K562 (cell line): ENCODE data around the gene PLAAT4. TPM values are rescaled to one million over a fixed set of nuclear protein-coding genes. Genes with fewer than 3 reads are reported as not detected.
A peak's percentile ranks its signal among the peaks of the same experiment; 100 is the strongest.

Experiments used
- BRF1 ChIP-seq: IDR thresholded peaks from 3 replicates; pipeline ENCODE4 v1.6.1; 2011; ENCODE audit warnings: borderline replicate concordance, mild to moderate bottlenecking; ENCODE audit not compliant: insufficient read length; ENCODE audit errors: extremely low read depth
- CHCHD3 ChIP-seq: fragments of 250-450 bp; sonication (Bioruptor Pico); IDR thresholded peaks from 2 replicates; pipeline ENCODE4 v2.1.2; 2022; ENCODE audit warnings: mild to moderate bottlenecking
- FOSL1 ChIP-seq: fragments of 200-800 bp; sonication (Bioruptor generic); conservative IDR thresholded peaks from 2 replicates; pipeline ENCODE4 v1.6.1; 2016; ENCODE audit warnings: missing genetic modification characterization, missing compliant biosample characterization
- FUS ChIP-seq: fragments of 200-400 bp; formaldehyde crosslinking; optimal IDR thresholded peaks from 2 replicates; pipeline ENCODE3; 2017; ENCODE audit warnings: low read depth, low read length
- HDAC3 ChIP-seq: fragments of 450-650 bp; IDR thresholded peaks from 2 replicates; pipeline ENCODE4 v1.6.1; 2018; ENCODE audit warnings: borderline replicate concordance, mild to moderate bottlenecking, moderate library complexity; ENCODE audit not compliant: partially characterized antibody
- HNRNPUL1 ChIP-seq: fragments of 200-400 bp; formaldehyde crosslinking; IDR thresholded peaks from 2 replicates; pipeline ENCODE4 v1.6.1; 2017; ENCODE audit warnings: low read length
- IRF2 ChIP-seq: sonication (generic); formaldehyde crosslinking; IDR thresholded peaks from 2 replicates; pipeline ENCODE4 v1.8.1; 2022; ENCODE audit warnings: mild to moderate bottlenecking, missing genetic modification reagents
- KLF13 ChIP-seq: fragments of 450-650 bp; IDR thresholded peaks from 2 replicates; pipeline ENCODE4 v1.6.1; 2016; ENCODE audit warnings: missing genetic modification characterization, low read depth, mild to moderate bottlenecking, missing compliant biosample characterization, moderate library complexity, borderline replicate concordance
- MTA2 ChIP-seq: fragments of 450-650 bp; IDR thresholded peaks from 2 replicates; pipeline ENCODE4 v1.6.1; 2016; ENCODE audit warnings: low read depth
- MYNN ChIP-seq, 2 experiments: sonication (generic); formaldehyde crosslinking in 1 of 2; IDR thresholded peaks; 2 replicates each; pipeline versions ENCODE4 v1.5.0 to v1.6.1; 2016 to 2020; ENCODE audit warnings: antibody characterized with exemption in 1 of 2, missing genetic modification reagents in 1 of 2
- PATZ1 ChIP-seq: fragments of 250-450 bp; sonication (Bioruptor Pico); IDR thresholded peaks from 2 replicates; pipeline ENCODE4 v1.5.0; 2020; ENCODE audit warnings: mild to moderate bottlenecking, borderline replicate concordance
- POLR2B ChIP-seq: fragments of 450-650 bp; IDR thresholded peaks from 2 replicates; pipeline ENCODE4 v1.6.1; 2018; ENCODE audit warnings: low read depth; ENCODE audit not compliant: partially characterized antibody
- RBFOX2 ChIP-seq: fragments of 200-400 bp; formaldehyde crosslinking; IDR thresholded peaks from 2 replicates; pipeline ENCODE4 v1.6.1; 2017; ENCODE audit warnings: low read depth, mild to moderate bottlenecking, low read length, moderate library complexity
- SMAD3 ChIP-seq: fragments of 450-650 bp; formaldehyde crosslinking; conservative IDR thresholded peaks from 2 replicates; pipeline ENCODE4 v1.4.0; 2020; ENCODE audit warnings: mild to moderate bottlenecking
- TAF15 ChIP-seq: fragments of 200-400 bp; formaldehyde crosslinking; IDR thresholded peaks from 2 replicates; pipeline ENCODE4 v1.6.1; 2017; ENCODE audit warnings: mild to moderate bottlenecking, low read depth, low read length, moderate library complexity
- TBP ChIP-seq: optimal IDR thresholded peaks from 2 replicates; pipeline ENCODE3; 2011; ENCODE audit warnings: low read depth, low read length, improper control_type of control experiment
- ZBTB33 ChIP-seq: sonication (generic); formaldehyde crosslinking; IDR thresholded peaks from 2 replicates; pipeline ENCODE4 v1.8.1; 2023; ENCODE audit warnings: mild to moderate bottlenecking, missing genetic modification reagents
- ZC3H8 ChIP-seq: fragments of 450-650 bp; IDR thresholded peaks from 2 replicates; pipeline ENCODE4 v1.6.1; 2017
- ZKSCAN3 ChIP-seq: fragments of 250-450 bp; sonication (Bioruptor Pico); IDR thresholded peaks from 2 replicates; pipeline ENCODE4 v1.4.0; 2020
- ZNF140 ChIP-seq: fragments of 250-450 bp; sonication (Bioruptor Pico); IDR thresholded peaks from 2 replicates; pipeline ENCODE4 v1.8.0; 2021; ENCODE audit warnings: moderate library complexity, mild to moderate bottlenecking, inconsistent platforms
- ZNF217 ChIP-seq: sonication (generic); formaldehyde crosslinking; IDR thresholded peaks from 2 replicates; pipeline ENCODE4 v1.8.0; 2022; ENCODE audit warnings: mild to moderate bottlenecking, missing genetic modification reagents
- ZNF263 ChIP-seq: sonication (generic); formaldehyde crosslinking; IDR thresholded peaks from 2 replicates; pipeline ENCODE4 v1.8.0; 2022; ENCODE audit warnings: mild to moderate bottlenecking, missing genetic modification reagents, borderline replicate concordance
- ZNF518B ChIP-seq: fragments of 250-450 bp; sonication (Bioruptor Pico); IDR thresholded peaks from 2 replicates; pipeline ENCODE4 v1.5.0; 2021; ENCODE audit warnings: mild to moderate bottlenecking, moderate library complexity
- ZNF766 ChIP-seq: fragments of 200-800 bp; sonication (Bioruptor generic); conservative IDR thresholded peaks from 2 replicates; pipeline ENCODE4 v1.6.1; 2016; ENCODE audit warnings: missing genetic modification characterization, missing compliant biosample characterization
- polyA plus RNA-seq, 8 experiments: library from polyadenylated mRNA; depleted of rRNA in 4 of 8; stranded (reverse) in 5 of 8; unstranded in 3 of 8; fragments of >200 nt; fragmentation: Nextera tagmentation in 2 of 8; fragmentation: Illumina TruSeq in 1 of 8; extraction: Ambion mirVana in 2 of 8; extraction: Trizol in 1 of 8; gene quantifications; 2 replicates each; pipeline versions ENCODE4 v1.2.1 to v1.2.3, GENCODE V29; 2011 to 2014; ENCODE audit warnings: inconsistent platforms in 1 of 8, missing spikeins in 1 of 8
- total RNA-seq, 7 experiments: library from RNA; depleted of rRNA in 6 of 7; stranded (reverse); fragments of >200 nt in 6 of 7; fragmentation: Illumina TruSeq in 2 of 7; extraction: Trizol in 2 of 7; gene quantifications; 2 replicates each; pipeline versions ENCODE4 v1.2.1 to v1.2.3, GENCODE V29; 2011 to 2021; ENCODE audit warnings: low replicate concordance in 1 of 7

PLAAT4 gene
- total and polyA plus RNA-seq, 9 of the 15 experiments (the other 6 are each of a cell fraction or from before 2014, with no cell fraction given) = 0.54 to 3.0 (median 1.3) TPM; not detected in 1

DNA sequence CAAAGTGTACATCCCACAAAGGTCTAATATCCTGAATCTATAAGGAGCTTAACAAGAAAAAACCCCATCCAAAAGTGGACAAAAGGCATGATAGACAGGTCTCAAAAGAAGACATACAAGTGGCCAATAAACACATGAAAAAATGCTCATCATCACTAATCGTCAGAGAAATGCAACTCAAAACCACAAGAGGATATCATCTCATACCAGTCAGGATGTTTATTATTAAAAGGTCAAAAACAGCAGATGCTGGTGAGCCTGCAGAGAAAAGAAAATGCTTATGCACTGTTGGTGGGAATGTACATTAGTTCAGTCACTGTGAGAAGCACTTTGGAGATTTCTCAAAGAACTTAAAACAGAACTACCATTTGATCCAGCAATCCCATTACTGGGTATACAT is 18.1 kb upstream of the PLAAT4 start (continued):
- TF ChIP-seq PATZ1 (0 out of 2 replicates have a peak, but pooled peaks have one; percentile 13), ZBTB33 (CRISPR knock-in tag) (no peak), RBFOX2 (no peak), ZC3H8 (no peak), ZKSCAN3 (CRISPR knock-in tag) (no peak), POLR2B (no peak), ZNF140 (CRISPR knock-in tag) (no peak), BRF1 (no peak), FOSL1 (tag) (0 out of 2 replicates have a peak, but pooled peaks have one; percentile 24), ZNF217 (CRISPR knock-in tag) (no peak), ZNF263 (CRISPR knock-in tag) (no peak), FUS (no peak), IRF2 (CRISPR knock-in tag) (no peak), HDAC3 (no peak), CHCHD3 (CRISPR knock-in tag) (no peak), TAF15 (no peak), ZNF518B (CRISPR knock-in tag) (no peak), KLF13 (tag) (no peak), MTA2 (peak; percentile 60), SMAD3 (CRISPR knock-in tag) (no peak), TBP (no peak), MYNN (IDR thresholded peaks at IDR 0.05) (no peak), MYNN (CRISPR knock-in tag; IDR thresholded peaks at IDR 0.05) (no peak), HNRNPUL1 (no peak), ZNF766 (no peak)
